ENCODE measurements around the gene NR1I3.

NR1I3 gene

GRCh38 chr1:161226759-161227158 is 11.2 kb downstream of the NR1I3 start:
- no peak for DNase-seq (ENCODE audit: low spot score)
- Histone ChIP-seq H2BK120ac (ENCODE audit: low read depth, low read length) (no peak overlapping the region), H3K27ac (replicated peaks; ENCODE audit: low read length) (no peak overlapping the region), H2AFZ (ENCODE audit: low read length) (peak overlapping the region; percentile 91), H3K4me1 (ENCODE audit: control insufficient read depth in 2 of 2, insufficient read depth in 1 of 2, low read depth in 1 of 2, low read length in 2 of 2) (peaks cover 6 to 11% of the 10 kb centered on the region in 2 donors), H2AK5ac (ENCODE audit: low read depth, low read length) (no peak overlapping the region), H3K23ac (ENCODE audit: low read depth, low read length, poor library complexity) (no peak overlapping the region), H3K36me3 (replicated peaks in 1 of 2; ENCODE audit: control insufficient read depth in 2 of 2, insufficient read depth in 2 of 2, low read length in 2 of 2) (peaks cover 5 to 22% of the 10 kb centered on the region in 2 donors), H3K4me2 (ENCODE audit: insufficient read depth, low read length, poor library complexity, severe bottlenecking) (peak overlapping the region; percentile 90), H2BK12ac (ENCODE audit: low read length) (no peak overlapping the region), H4K8ac (ENCODE audit: low read depth, low read length) (no peak overlapping the region), H3K79me1 (ENCODE audit: low read depth, low read length) (no peaks in the 10 kb centered on the region), H3K4me3 (ENCODE audit: low read length in 2 of 2) (peak overlapping the region; percentile 72 to 91), H2BK5ac (ENCODE audit: low read length) (no peak overlapping the region), H3K27me3 (ENCODE audit: control insufficient read depth in 3 of 3, insufficient read depth in 3 of 3, low read depth in 1 of 3, low read length in 3 of 3) (peaks cover 0 to 4% (median 0%) of the 10 kb centered on the region in 3 experiments), H3K14ac (ENCODE audit: low read length) (no peak overlapping the region), H3K9ac (ENCODE audit: low read depth, low read length, poor library complexity) (no peak overlapping the region), H3K4ac (ENCODE audit: low read length) (no peak overlapping the region), H4K91ac (ENCODE audit: low read depth, low read length, poor library complexity) (no peak overlapping the region), H3K9me3 (replicated peaks in 1 of 2; ENCODE audit: control insufficient read depth in 2 of 2, insufficient read depth in 1 of 2, low read depth in 1 of 2, low read length in 2 of 2) (no peaks in the 10 kb centered on the region), H3K18ac (ENCODE audit: low read length) (no peak overlapping the region), H2BK15ac (ENCODE audit: low read length) (no peak overlapping the region)
- WGBS, 2 donors (ENCODE audit: extremely low coverage in 2 of 2, insufficient read length in 2 of 2, insufficient replicate concordance in 1 of 2) = no CpG with 5 or more reads among the region's 3 CpGs

DNA sequence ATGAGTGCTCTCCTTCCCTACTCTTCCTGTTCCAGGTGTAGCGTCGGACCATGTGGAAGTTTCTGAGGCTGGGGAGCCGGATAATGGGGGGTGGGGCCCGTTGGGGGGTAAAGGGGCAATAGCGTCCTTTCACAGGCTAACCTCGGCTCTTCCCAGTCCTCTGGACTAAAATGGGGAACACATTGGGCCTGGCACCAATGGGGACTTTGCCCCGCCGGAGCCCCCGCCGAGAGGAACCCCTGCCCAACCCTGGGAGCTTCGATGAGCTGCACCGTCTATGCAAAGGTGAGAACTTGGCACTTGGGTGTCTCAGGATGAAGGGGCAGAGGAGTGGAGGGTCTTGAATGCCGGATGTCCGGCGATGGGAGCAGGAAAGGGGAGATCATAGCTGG is 11.7 kb downstream of the NR1I3 start:
- H3K9me3 ChIP-seq (replicated peaks in 1 of 2; ENCODE audit: control insufficient read depth in 2 of 2, insufficient read depth in 1 of 2, low read depth in 1 of 2, low read length in 2 of 2) = no peaks in the 10 kb centered on the region
- no peaks in the 10 kb centered on the region for H3K79me1 ChIP-seq (ENCODE audit: low read depth, low read length)
- H2AFZ ChIP-seq (ENCODE audit: low read length) = peak overlapping the region; percentile 91
- H3K4me3 ChIP-seq (ENCODE audit: low read length in 2 of 2) = peak overlapping the region; percentile 72 to 91
- no peak overlapping the region for H3K23ac ChIP-seq (ENCODE audit: low read depth, low read length, poor library complexity)
- H3K27ac ChIP-seq (replicated peaks; ENCODE audit: low read length) = no peak overlapping the region
- H2BK120ac ChIP-seq (ENCODE audit: low read depth, low read length) = no peak overlapping the region
- H3K27me3 ChIP-seq (ENCODE audit: control insufficient read depth in 3 of 3, insufficient read depth in 3 of 3, low read depth in 1 of 3, low read length in 3 of 3) = peaks cover 0 to 4% (median 0%) of the 10 kb centered on the region in 3 experiments
- no peak overlapping the region for H4K91ac ChIP-seq (ENCODE audit: low read depth, low read length, poor library complexity)
- H2BK12ac ChIP-seq (ENCODE audit: low read length) = no peak overlapping the region
- H2BK5ac ChIP-seq (ENCODE audit: low read length) = no peak overlapping the region
- peak overlapping the region; percentile 12 for H3K18ac ChIP-seq (ENCODE audit: low read length)
- no CpG with 5 or more reads among the region's 15 CpGs for WGBS, 2 donors (ENCODE audit: extremely low coverage in 2 of 2, insufficient read length in 2 of 2, insufficient replicate concordance in 1 of 2)
- H3K14ac ChIP-seq (ENCODE audit: low read length) = no peak overlapping the region
- no peak overlapping the region for H2AK5ac ChIP-seq (ENCODE audit: low read depth, low read length)
- H3K4me2 ChIP-seq (ENCODE audit: insufficient read depth, low read length, poor library complexity, severe bottlenecking) = peak overlapping the region; percentile 90
- peaks cover 6 to 11% of the 10 kb centered on the region in 2 donors for H3K4me1 ChIP-seq (ENCODE audit: control insufficient read depth in 2 of 2, insufficient read depth in 1 of 2, low read depth in 1 of 2, low read length in 2 of 2)
- peaks cover 5 to 22% of the 10 kb centered on the region in 2 donors for H3K36me3 ChIP-seq (replicated peaks in 1 of 2; ENCODE audit: control insufficient read depth in 2 of 2, insufficient read depth in 2 of 2, low read length in 2 of 2)
- H2BK15ac ChIP-seq (ENCODE audit: low read length) = no peak overlapping the region
- no peak overlapping the region for H4K8ac ChIP-seq (ENCODE audit: low read depth, low read length)
- no peak for DNase-seq (ENCODE audit: low spot score)
- H3K4ac ChIP-seq (ENCODE audit: low read length) = no peak overlapping the region
- peak overlapping the region; percentile 73 for H3K9ac ChIP-seq (ENCODE audit: low read depth, low read length, poor library complexity)

GRCh38 chr1:161225534-161226319 is 12.3 kb downstream of the NR1I3 start, which contains the start of gene TOMM40L:
TOMM40L (plus strand) TSS chr1:161226060; CDS start chr1:161226490, 430 bp downstream.
- Histone ChIP-seq H3K27ac (replicated peaks; ENCODE audit: low read length) (no peak within 1 kb of the TSS), H3K14ac (ENCODE audit: low read length) (no peak within 1 kb of the TSS)
- WGBS, 2 donors (ENCODE audit: extremely low coverage in 2 of 2, insufficient read length in 2 of 2, insufficient replicate concordance in 1 of 2) = no CpG with 5 or more reads among the region's 16 CpGs

DNA sequence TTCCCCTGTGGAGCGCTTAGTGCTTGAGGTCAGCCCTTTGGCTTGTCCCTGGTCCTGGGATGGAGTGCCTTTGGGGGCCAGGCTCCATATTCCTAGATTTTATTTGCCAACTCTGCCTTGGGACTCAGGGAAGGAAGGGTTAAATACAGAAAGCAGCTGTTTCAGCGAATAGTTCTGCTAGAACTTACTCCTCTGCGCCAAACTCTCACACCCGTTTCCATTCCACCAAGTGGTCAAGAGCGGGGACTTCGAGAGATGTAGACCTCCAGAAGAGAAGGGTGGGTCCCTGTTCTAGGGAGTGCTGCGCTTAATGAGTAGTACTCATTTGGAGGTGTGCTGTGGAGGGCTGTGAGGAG is 12.8 kb downstream of the NR1I3 start:
- H4K8ac ChIP-seq (ENCODE audit: low read depth, low read length) = no peak overlapping the region
- no peak overlapping the region for H2BK15ac ChIP-seq (ENCODE audit: low read length)
- no CpG with 5 or more reads among the region's 7 CpGs for WGBS, 2 donors (ENCODE audit: extremely low coverage in 2 of 2, insufficient read length in 2 of 2, insufficient replicate concordance in 1 of 2)
- no peak overlapping the region for H3K23ac ChIP-seq (ENCODE audit: low read depth, low read length, poor library complexity)
- H3K4me2 ChIP-seq (ENCODE audit: insufficient read depth, low read length, poor library complexity, severe bottlenecking) = no peak overlapping the region
- no peak overlapping the region for H3K9ac ChIP-seq (ENCODE audit: low read depth, low read length, poor library complexity)
- H3K27me3 ChIP-seq (ENCODE audit: control insufficient read depth in 3 of 3, insufficient read depth in 3 of 3, low read depth in 1 of 3, low read length in 3 of 3) = peaks cover 0 to 4% (median 0%) of the 10 kb centered on the region in 3 experiments
- H3K14ac ChIP-seq (ENCODE audit: low read length) = no peak overlapping the region
- H3K9me3 ChIP-seq (replicated peaks in 1 of 2; ENCODE audit: control insufficient read depth in 2 of 2, insufficient read depth in 1 of 2, low read depth in 1 of 2, low read length in 2 of 2) = no peaks in the 10 kb centered on the region
- no peak overlapping the region for H2BK5ac ChIP-seq (ENCODE audit: low read length)
- no peak overlapping the region for H4K91ac ChIP-seq (ENCODE audit: low read depth, low read length, poor library complexity)
- no peak overlapping the region for H3K18ac ChIP-seq (ENCODE audit: low read length)
- no peak overlapping the region for H3K4me3 ChIP-seq (ENCODE audit: low read length in 2 of 2)
- H3K27ac ChIP-seq (replicated peaks; ENCODE audit: low read length) = no peak overlapping the region
- no peak overlapping the region for H2AK5ac ChIP-seq (ENCODE audit: low read depth, low read length)
- H2BK12ac ChIP-seq (ENCODE audit: low read length) = no peak overlapping the region
- no peak overlapping the region for H3K4ac ChIP-seq (ENCODE audit: low read length)
- DNase-seq (ENCODE audit: low spot score) = no peak
- H3K79me1 ChIP-seq (ENCODE audit: low read depth, low read length) = no peaks in the 10 kb centered on the region
- peak overlapping the region; percentile 75 for H2AFZ ChIP-seq (ENCODE audit: low read length)
- H2BK120ac ChIP-seq (ENCODE audit: low read depth, low read length) = no peak overlapping the region
- peaks cover 6 to 11% of the 10 kb centered on the region in 2 donors for H3K4me1 ChIP-seq (ENCODE audit: control insufficient read depth in 2 of 2, insufficient read depth in 1 of 2, low read depth in 1 of 2, low read length in 2 of 2)
- peaks cover 5 to 20% of the 10 kb centered on the region in 2 donors for H3K36me3 ChIP-seq (replicated peaks in 1 of 2; ENCODE audit: control insufficient read depth in 2 of 2, insufficient read depth in 2 of 2, low read length in 2 of 2)

More at GRCh38 chr1:161225534-161226319, 12.3 kb downstream of the NR1I3 start, which contains the start of gene TOMM40L:
- H3K4me3 ChIP-seq (ENCODE audit: low read length in 2 of 2) = peak within 1 kb of the TSS; percentile 72 to 91
- H3K27me3 ChIP-seq (ENCODE audit: control insufficient read depth in 3 of 3, insufficient read depth in 3 of 3, low read depth in 1 of 3, low read length in 3 of 3) = peaks cover 0 to 4% (median 0%) of the 10 kb centered on the region in 3 experiments
- no peak within 1 kb of the TSS for H4K91ac ChIP-seq (ENCODE audit: low read depth, low read length, poor library complexity)
- DNase-seq (ENCODE audit: low spot score) = peak; percentile 97
- no peak within 1 kb of the TSS for H2AK5ac ChIP-seq (ENCODE audit: low read depth, low read length)
- H3K4me2 ChIP-seq (ENCODE audit: insufficient read depth, low read length, poor library complexity, severe bottlenecking) = peak within 1 kb of the TSS; percentile 90
- H3K18ac ChIP-seq (ENCODE audit: low read length) = peak within 1 kb of the TSS; percentile 12
- no peak within 1 kb of the TSS for H2BK15ac ChIP-seq (ENCODE audit: low read length)
- H4K8ac ChIP-seq (ENCODE audit: low read depth, low read length) = no peak within 1 kb of the TSS
- peaks cover 6 to 11% of the 10 kb centered on the region in 2 donors for H3K4me1 ChIP-seq (ENCODE audit: control insufficient read depth in 2 of 2, insufficient read depth in 1 of 2, low read depth in 1 of 2, low read length in 2 of 2)
- peak within 1 kb of the TSS; percentile 61 for H3K23ac ChIP-seq (ENCODE audit: low read depth, low read length, poor library complexity)
- no peak within 1 kb of the TSS for H3K4ac ChIP-seq (ENCODE audit: low read length)
- peaks cover 5 to 22% of the 10 kb centered on the region in 2 donors for H3K36me3 ChIP-seq (replicated peaks in 1 of 2; ENCODE audit: control insufficient read depth in 2 of 2, insufficient read depth in 2 of 2, low read length in 2 of 2)
- no peaks in the 10 kb centered on the region for H3K9me3 ChIP-seq (replicated peaks in 1 of 2; ENCODE audit: control insufficient read depth in 2 of 2, insufficient read depth in 1 of 2, low read depth in 1 of 2, low read length in 2 of 2)
- H3K79me1 ChIP-seq (ENCODE audit: low read depth, low read length) = no peaks in the 10 kb centered on the region
- no peak within 1 kb of the TSS for H2BK5ac ChIP-seq (ENCODE audit: low read length)
- H2AFZ ChIP-seq (ENCODE audit: low read length) = peak within 1 kb of the TSS; percentile 91
- no peak within 1 kb of the TSS for H2BK120ac ChIP-seq (ENCODE audit: low read depth, low read length)
- peak within 1 kb of the TSS; percentile 73 for H3K9ac ChIP-seq (ENCODE audit: low read depth, low read length, poor library complexity)
- H2BK12ac ChIP-seq (ENCODE audit: low read length) = no peak within 1 kb of the TSS
